B cell (primary cell): Measurements from ENCODE around the gene SAMM50. TPM values are rescaled to one million over a fixed set of nuclear protein-coding genes. Genes with fewer than 3 reads are reported as not detected.
A peak's percentile ranks its signal among the peaks of the same experiment; 100 is the strongest.
"Not testable (repeated sequence)": the region's sequence is repeated elsewhere in the genome, so short reads cannot be mapped to it uniquely, and the experiment has no call there.

Experiments
- ATAC-seq: fragments of 200-7000 bp; cut with Tn5 transposase; one replicate; pipeline ENCODE4 v1.10.0; 2021; ENCODE audit warnings: low read depth, mild to moderate bottlenecking, moderate number of reproducible peaks, moderate library complexity
- CTCF ChIA-PET: fragments of 350-600 bp; sonication (Branson Sonifier 250); formaldehyde crosslinking; loops from one replicate; lab custom pipeline; 2021; ENCODE audit warnings: antibody characterized with exemption, inconsistent platforms; lab: Charles Lee
- POLR2A ChIA-PET: fragments of 350-600 bp; sonication (Branson Sonifier 250); formaldehyde crosslinking; loops from one replicate; lab custom pipeline; 2021; ENCODE audit warnings: antibody characterized with exemption; lab: Charles Lee
- DNase-seq: peaks from one replicate; pipeline ENCODE4 v3.0.0; 2013
- H2AFZ ChIP-seq: 2 replicates; pipeline ENCODE4 v1.6.1; 2012; ENCODE audit warnings: mild to moderate bottlenecking, low read depth, low read length; ENCODE audit not compliant: insufficient read depth, poor library complexity, severe bottlenecking
- H3K27ac ChIP-seq, 2 donors: 1 replicate in 1 of 2; 2 replicates in 1 of 2; pipeline ENCODE4 v1.5.1; 2012 to 2013; ENCODE audit warnings: low read length in 2 of 2, mild to moderate bottlenecking in 2 of 2, moderate library complexity in 1 of 2
- H3K27me3 ChIP-seq, 4 experiments: fragments of 200-600 bp in 1 of 4; sonication (generic) in 1 of 4; replicated peaks in 1 of 4; 1 replicate in 2 of 4; 2 replicates in 2 of 4; pipeline versions ENCODE4 v1.6.1 to v1.7.0; 2013 to 2016; ENCODE audit warnings: low read length in 3 of 4, mild to moderate bottlenecking in 2 of 4, mixed read lengths in 1 of 4, moderate library complexity in 1 of 4; ENCODE audit not compliant: insufficient read depth in 4 of 4, control insufficient read depth in 3 of 4; ENCODE audit errors: control extremely low read depth in 1 of 4
- H3K36me3 ChIP-seq, 2 experiments: replicated peaks in 1 of 2; 1 replicate in 1 of 2; 2 replicates in 1 of 2; pipeline versions ENCODE4 v1.6.1 to v1.7.1; 2013; ENCODE audit warnings: low read length in 1 of 2; ENCODE audit not compliant: insufficient read depth in 2 of 2, control insufficient read depth in 1 of 2; ENCODE audit errors: control extremely low read depth in 1 of 2, extremely low read depth in 1 of 2
- H3K4me1 ChIP-seq, 2 donors: fragments of 200-600 bp in 1 of 2; sonication (generic) in 1 of 2; 1 replicate in 1 of 2; 2 replicates in 1 of 2; pipeline versions ENCODE4 v1.5.1 to v1.6.1; 2013 to 2017; ENCODE audit warnings: low read length in 2 of 2; ENCODE audit not compliant: control insufficient read depth in 2 of 2, insufficient read depth in 2 of 2
- H3K4me2 ChIP-seq: replicated peaks from 2 replicates; pipeline ENCODE3; 2012; ENCODE audit warnings: mild to moderate bottlenecking, low read depth, low read length; ENCODE audit not compliant: poor library complexity, severe bottlenecking
- H3K4me3 ChIP-seq, 5 experiments: fragments of 200-600 bp in 1 of 5; sonication (generic) in 1 of 5; 1 replicate in 3 of 5; 2 replicates in 2 of 5; pipeline versions ENCODE4 v1.5.1 to v1.7.0; 2011 to 2016; ENCODE audit warnings: low read length in 4 of 5, mild to moderate bottlenecking in 4 of 5, low read depth in 2 of 5, control low read depth in 1 of 5, moderate library complexity in 1 of 5; ENCODE audit not compliant: insufficient read depth in 1 of 5; ENCODE audit errors: control extremely low read depth in 1 of 5, extremely low read depth in 1 of 5
- H3K79me2 ChIP-seq: fragments of 200-600 bp; sonication (generic); one replicate; pipeline ENCODE4 v1.6.0; 2016; ENCODE audit warnings: low read length; ENCODE audit not compliant: control insufficient read depth, insufficient read depth
- H3K9ac ChIP-seq: fragments of 200-600 bp; sonication (generic); 2 replicates; pipeline ENCODE4 v1.6.1; 2017; ENCODE audit warnings: mild to moderate bottlenecking, low read length, moderate library complexity
- H3K9me3 ChIP-seq, 3 donors: one replicate each; pipeline versions ENCODE4 v1.6.1 to v1.7.1; 2013; ENCODE audit warnings: low read length in 2 of 3; ENCODE audit not compliant: control insufficient read depth in 2 of 3, insufficient read depth in 1 of 3; ENCODE audit errors: control extremely low read depth in 1 of 3
- H4K20me1 ChIP-seq: 2 replicates; pipeline ENCODE4 v1.6.0; 2012; ENCODE audit warnings: mild to moderate bottlenecking, low read length; ENCODE audit not compliant: insufficient read depth, control insufficient read depth, poor library complexity, severe bottlenecking
- H3K27ac Mint-ChIP-seq: one replicate; pipeline ENCODE4 v1.8.0; 2021; ENCODE audit warnings: mixed read lengths
- H3K27me3 Mint-ChIP-seq: one replicate; pipeline ENCODE4 v1.8.0; 2021; ENCODE audit warnings: mixed read lengths
- H3K4me1 Mint-ChIP-seq: one replicate; pipeline ENCODE4 v1.8.0; 2021; ENCODE audit warnings: mixed read lengths
- H3K4me3 Mint-ChIP-seq: one replicate; pipeline ENCODE4 v1.8.0; 2021; ENCODE audit warnings: mixed read lengths
- H3K9me3 Mint-ChIP-seq: one replicate; pipeline ENCODE4 v1.8.0; 2022; ENCODE audit warnings: mixed read lengths; ENCODE audit not compliant: insufficient read depth
- CTCF ChIP-seq: fragments of 200-600 bp; IDR thresholded peaks from one replicate; pipeline ENCODE4 v1.8.0; 2022; ENCODE audit warnings: antibody characterized with exemption, mild to moderate bottlenecking
- EZH2 ChIP-seq: IDR thresholded peaks from 2 replicates; pipeline ENCODE4 v1.6.1; 2012; ENCODE audit warnings: borderline replicate concordance, low read depth, mild to moderate bottlenecking, moderate library complexity, low read length; ENCODE audit not compliant: insufficient read depth, poor library complexity, severe bottlenecking
- WGBS: methylation state at CpG from one replicate; pipeline ENCODE4 v1.1.5; 2013; ENCODE audit warnings: missing lambda C conversion rate; ENCODE audit not compliant: insufficient coverage; 5-methylcytosine and 5-hydroxymethylcytosine counted together
- intact Hi-C: fragments of 100-400 bp; cut with micrococcal nuclease; formaldehyde crosslinking; loops from one replicate; pipeline ENCODE4 v1.10.0; 2022
- polyA plus RNA-seq: library from polyadenylated mRNA; depleted of rRNA; stranded (reverse); fragments of >200 nt; gene quantifications from 2 replicates; pipeline ENCODE4 v1.2.3, GENCODE V29; 2012
- total RNA-seq, 2 donors: library from RNA; stranded (reverse); fragments of 120-200 nt in 1 of 2; gene quantifications; 1 replicate in 1 of 2; 2 replicates in 1 of 2; pipeline versions ENCODE4 v1.2.3 to v1.2.4, GENCODE V29; 2013 to 2022

SAMM50 gene
- total and polyA plus RNA-seq, 2 donors (not counting 1 experiment from before 2014, with no cell fraction given): 18.8 to 43.2 TPM

DNA sequence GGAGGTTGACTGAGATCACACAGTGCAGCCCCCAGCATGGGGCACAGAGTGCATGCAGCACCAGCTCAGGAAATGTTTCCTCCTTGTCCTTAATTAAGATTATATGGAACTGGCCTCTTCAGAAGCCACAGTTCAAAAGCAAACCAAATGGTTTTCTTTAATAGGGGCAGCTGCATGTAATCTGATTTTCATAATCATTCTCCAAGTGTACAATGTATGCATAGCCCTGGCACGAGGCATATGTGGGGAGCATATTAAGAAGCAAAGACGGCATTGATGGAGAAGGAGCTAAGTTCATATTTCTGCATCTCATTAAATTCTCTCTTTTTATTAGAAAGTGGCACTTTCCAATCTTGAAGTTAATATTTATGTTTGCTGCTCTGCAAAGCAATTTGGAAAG is 59.0 kb downstream of the SAMM50 start:
- Mint-ChIP-seq H3K27ac (no peak overlapping the region), H3K4me1 (peaks cover 13% of the 10 kb centered on the region), H3K4me3 (no peak overlapping the region), H3K27me3 (no peaks in the 10 kb centered on the region), H3K9me3 (no peaks in the 10 kb centered on the region)
- ATAC-seq (no peak), DNase-seq (no peak)
- Histone ChIP-seq H2AFZ (no peak overlapping the region), H3K9me3 (no peaks in the 10 kb centered on the region), H3K4me2 (no peak overlapping the region), H3K4me3 (no peak overlapping the region), H3K4me1 (peaks cover 5 to 6% of the 10 kb centered on the region in 2 donors), H3K79me2 (no peaks in the 10 kb centered on the region), H3K27me3 (no peaks in the 10 kb centered on the region), H3K9ac (no peak overlapping the region), H4K20me1 (no peaks in the 10 kb centered on the region), H3K27ac (no peak overlapping the region), H3K36me3 (no peaks in the 10 kb centered on the region)
- CTCF ChIA-PET: interaction anchor here (1.3 to 1.9 kb wide), 2 partner anchors 21 to 72 kb away, joined by 4 to 7 read pairs; no protein-coding TSS in a partner anchor
- TF ChIP-seq CTCF (no peak), EZH2 (no peak)
- no CpG with 5 or more reads among the region's 2 CpGs for WGBS
- POLR2A ChIA-PET: no interaction called here
- intact Hi-C loops: no loop called here

GRCh38 chr22:44016586-44016985 is 61.3 kb downstream of the SAMM50 start:
- H2AFZ ChIP-seq, H3K4me3 Mint-ChIP-seq, H3K36me3 ChIP-seq, H3K27ac Mint-ChIP-seq, H4K20me1 ChIP-seq, intact Hi-C loops, H3K27ac ChIP-seq, H3K27me3 ChIP-seq, H3K9me3 Mint-ChIP-seq, ATAC-seq, H3K4me1 ChIP-seq, POLR2A ChIA-PET, H3K79me2 ChIP-seq, H3K27me3 Mint-ChIP-seq, H3K4me3 ChIP-seq, H3K9ac ChIP-seq, H3K9me3 ChIP-seq: not testable (repeated sequence)
- H3K4me1 Mint-ChIP-seq: peaks cover 13% of the 10 kb centered on the region
- peak; percentile 50 for DNase-seq
- no CpG with 5 or more reads among the region's 3 CpGs for WGBS
- CTCF ChIA-PET: interaction anchor here (1.6 to 2.0 kb wide), 3 partner anchors 22 to 70 kb away, joined by 4 to 19 read pairs (median 7); no protein-coding TSS in a partner anchor
- peak overlapping the region; percentile 5 for H3K4me2 ChIP-seq
